ENCODE data around the gene PFDN2. TPM values are rescaled to one million over a fixed set of nuclear protein-coding genes. Genes with fewer than 3 reads are reported as not detected.

Gene PFDN2
- total and polyA plus RNA-seq, 2 experiments from 2014 or later = 45.6 to 352 TPM

GRCh38 chr1:161070761-161071160 lies 47.1 kb downstream of the PFDN2 start (continued):
- TF ChIP-seq ZNF462 (CRISPR knock-in tag; IDR thresholded peaks at IDR 0.05) (no peak), EZH2phosphoT487 (IDR thresholded peaks at IDR 0.05; ENCODE audit: unreplicated experiment) (no peak), CTCF (conservative IDR thresholded peaks at IDR 0.05; ENCODE audit: low read depth in 2 of 2) (no peak), STAT1 (IDR thresholded peaks at IDR 0.05; ENCODE audit: unreplicated experiment) (no peak), REST (IDR thresholded peaks at IDR 0.05; ENCODE audit: unreplicated experiment) (no peak), EZH2 (IDR thresholded peaks at IDR 0.05; ENCODE audit: low read depth, unreplicated experiment) (no peak), NANOG (IDR thresholded peaks at IDR 0.05; ENCODE audit: borderline replicate concordance) (no peak)
